Stimulated activated CD4-positive, alpha-beta T cell treated with anti-CD3 and anti-CD28 coated beads, Interleukin-2, amount 100 ng/mL, for 4 hours (primary cell): ENCODE measurements around the gene MZF1.

Experiments
- DNase-seq: peaks from one replicate; pipeline ENCODE4 v3.0.0-alpha.2; 2020; ENCODE audit warnings: low read depth

The MZF1 gene

DNA sequence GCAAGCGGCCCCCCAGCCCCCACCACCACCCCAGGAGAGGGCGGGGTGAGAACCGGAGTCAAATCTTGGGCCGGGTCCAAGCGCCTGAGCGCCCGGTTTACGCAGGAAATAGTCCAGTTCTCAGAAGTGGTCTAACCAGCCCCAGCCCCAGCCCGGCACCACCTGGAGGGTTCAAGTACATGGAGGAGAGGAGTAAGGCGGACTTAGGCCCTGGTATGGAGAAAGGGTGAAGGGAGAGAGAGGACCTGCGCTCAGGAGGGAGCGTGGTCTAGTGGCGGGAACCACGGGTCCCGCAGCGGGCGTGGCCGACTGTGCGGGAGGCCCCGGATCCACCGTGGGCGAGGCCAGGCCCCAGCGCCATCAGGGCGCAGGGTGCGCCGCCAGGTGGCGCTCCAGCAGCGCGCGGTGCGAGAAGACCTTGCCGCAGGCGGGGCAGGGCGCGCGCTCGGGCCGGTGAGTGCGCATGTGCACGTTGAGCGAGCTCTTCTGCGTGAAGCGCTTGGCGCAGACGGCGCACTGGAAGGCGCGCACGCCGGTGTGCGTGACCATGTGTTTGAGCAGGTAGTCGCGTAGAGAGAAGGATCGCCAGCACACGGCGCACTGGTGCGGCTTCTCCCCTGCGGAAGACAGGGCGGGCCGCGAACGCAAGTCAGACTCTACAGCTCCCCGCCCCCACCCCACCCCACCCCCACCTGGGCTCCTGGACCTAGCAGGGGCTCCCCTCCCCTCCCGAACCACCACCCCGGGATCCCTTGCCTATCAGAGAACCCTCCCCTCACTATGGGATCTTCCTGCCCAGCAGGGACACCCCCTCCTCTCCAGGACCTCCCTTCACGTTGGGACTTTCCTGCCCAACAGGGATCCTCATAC, 59.2 kb downstream of the MZF1 start:
- DNase-seq: peak; percentile 91

DNA sequence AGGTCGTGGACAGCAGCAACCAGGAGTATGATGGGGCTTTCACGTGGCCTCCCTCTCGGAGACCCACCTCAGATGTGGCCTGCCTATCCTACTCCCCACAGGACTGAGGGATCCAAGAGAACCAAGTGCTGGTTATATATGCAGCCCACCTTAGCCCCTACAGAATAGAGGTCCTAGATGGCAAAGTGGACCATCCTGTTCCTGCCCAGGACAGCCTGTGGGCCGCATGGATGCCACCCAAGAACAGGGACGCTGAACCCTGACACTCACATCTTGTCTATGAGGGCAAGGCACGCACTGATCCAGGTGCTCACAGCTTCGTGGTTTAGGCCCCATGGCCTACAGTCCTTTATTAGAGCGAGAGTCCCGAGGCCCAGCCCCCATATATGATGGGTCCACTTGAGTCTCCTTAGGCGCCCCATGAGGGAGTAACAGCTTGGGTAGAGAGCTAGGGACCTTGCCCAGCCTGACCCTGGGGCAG, 59.9 kb downstream of the MZF1 start:
- no peak for DNase-seq
